GM12891 (cell line): ENCODE data around the gene CHSY3.

Experiments
- POLR2A ChIP-seq: IDR thresholded peaks from 2 replicates; pipeline ENCODE4 v1.6.1; 2011; ENCODE audit warnings: low read depth, low read length, control low read depth
- POLR2AphosphoS5 ChIP-seq: IDR thresholded peaks from 2 replicates; pipeline ENCODE4 v1.6.1; 2011; ENCODE audit warnings: low read depth, low read length, control low read depth
- TAF1 ChIP-seq: IDR thresholded peaks from 2 replicates; pipeline ENCODE4 v1.6.1; 2011; ENCODE audit warnings: low read depth, low read length, control low read depth

- TF ChIP-seq POLR2A: no peak
- no peak for TF ChIP-seq POLR2AphosphoS5
- TF ChIP-seq TAF1: no peak
Measured at GRCh38 chr5:130055572-130055971, 151.3 kb downstream of the CHSY3 start.
